SK-N-SH (cell line): ENCODE results near the gene TOMM20. TPM values are rescaled to one million over a fixed set of nuclear protein-coding genes. Genes with fewer than 3 reads are reported as not detected.
A peak's percentile ranks its signal among the peaks of the same experiment; 100 is the strongest.

Experiments used
- CTCF ChIA-PET: fragments of 300-600, 350-600 bp; formaldehyde crosslinking; extraction: SDS; loops from one replicate; lab custom pipeline; 2021; lab: Yijun Ruan, JAX
- POLR2A ChIA-PET: fragments of 350-600 bp; sonication (Branson Sonifier 250); formaldehyde crosslinking; extraction: SDS; loops from one replicate; lab custom pipeline; 2020; ENCODE audit warnings: antibody characterized with exemption, inconsistent platforms; lab: Yijun Ruan, JAX
- DNase-seq: peaks from one replicate; pipeline ENCODE4 v3.0.0; 2012
- H2AFZ ChIP-seq: fragments of 200-600 bp; sonication (generic); 2 replicates; pipeline ENCODE4 v1.8.1; 2016; ENCODE audit warnings: antibody characterized with exemption, mild to moderate bottlenecking, low read depth
- H3F3A ChIP-seq: fragments of 200-600 bp; sonication (generic); replicated peaks from 2 replicates; pipeline ENCODE3; 2016; ENCODE audit warnings: antibody characterized with exemption, mild to moderate bottlenecking; ENCODE audit not compliant: insufficient read depth
- H3K27ac ChIP-seq, 2 experiments: fragments of 200-500 bp in 1 of 2; fragments of 200-600 bp in 1 of 2; sonication (Bioruptor generic) in 1 of 2; sonication (generic), shearing (Covaris generic) in 1 of 2; 2 replicates each; pipeline versions ENCODE4 v1.5.1 to v1.6.1; 2014 to 2016; ENCODE audit warnings: low read depth in 2 of 2, inconsistent platforms in 1 of 2, low read length in 1 of 2, mild to moderate bottlenecking in 1 of 2, mixed read lengths in 1 of 2
- H3K27me3 ChIP-seq: fragments of 200-600 bp; sonication (generic), shearing (Covaris generic); 2 replicates; pipeline ENCODE4 v1.6.1; 2016; ENCODE audit warnings: mixed run types; ENCODE audit not compliant: insufficient read depth
- H3K36me3 ChIP-seq, 2 experiments: fragments of 200-500 bp in 1 of 2; fragments of 200-600 bp in 1 of 2; sonication (Bioruptor generic) in 1 of 2; sonication (generic) in 1 of 2; replicated peaks in 1 of 2; 2 replicates each; pipeline versions ENCODE3 to v1.5.1; 2014 to 2016; ENCODE audit warnings: low read length in 1 of 2, mild to moderate bottlenecking in 1 of 2; ENCODE audit not compliant: insufficient read depth in 2 of 2, control insufficient read depth in 1 of 2
- H3K4me1 ChIP-seq, 2 experiments: fragments of 200-500 bp in 1 of 2; fragments of 200-600 bp in 1 of 2; sonication (Bioruptor generic) in 1 of 2; sonication (generic), shearing (Covaris generic) in 1 of 2; 2 replicates each; pipeline versions ENCODE4 v1.5.1 to v1.6.1; 2014 to 2016; ENCODE audit warnings: low read depth in 1 of 2, low read length in 1 of 2, mixed run types in 1 of 2; ENCODE audit not compliant: insufficient read depth in 2 of 2, control insufficient read depth in 1 of 2
- H3K4me2 ChIP-seq: fragments of 200-600 bp; sonication (generic), shearing (Covaris generic); 2 replicates; pipeline ENCODE4 v1.6.1; 2017; ENCODE audit warnings: mixed run types
- H3K4me3 ChIP-seq, 2 experiments: fragments of 200-500 bp in 1 of 2; fragments of 200-600 bp in 1 of 2; sonication (Bioruptor generic) in 1 of 2; sonication (generic), shearing (Covaris generic) in 1 of 2; 2 replicates each; pipeline versions ENCODE4 v1.5.1 to v1.8.1; 2014 to 2016; ENCODE audit warnings: low read depth in 2 of 2, inconsistent platforms in 1 of 2, low read length in 1 of 2, mild to moderate bottlenecking in 1 of 2, mixed read lengths in 1 of 2, moderate library complexity in 1 of 2
- H3K79me2 ChIP-seq: fragments of 200-600 bp; sonication (generic); 2 replicates; pipeline ENCODE4 v1.8.1; 2017; ENCODE audit warnings: mild to moderate bottlenecking; ENCODE audit not compliant: insufficient read depth
- H3K9ac ChIP-seq: fragments of 200-600 bp; sonication (generic); 2 replicates; pipeline ENCODE4 v1.6.1; 2017; ENCODE audit warnings: mixed run types
- H3K9me2 ChIP-seq: fragments of 200-600 bp; sonication (generic); 2 replicates; pipeline ENCODE4 v1.6.1; 2017; ENCODE audit warnings: mixed run types
- H3K9me3 ChIP-seq: fragments of 200-600 bp; sonication (generic); 2 replicates; pipeline ENCODE4 v1.6.1; 2017; ENCODE audit warnings: mixed run types, mild to moderate bottlenecking, moderate library complexity
- H4K20me1 ChIP-seq: fragments of 200-600 bp; sonication (generic); 2 replicates; pipeline ENCODE4 v1.6.1; 2017; ENCODE audit warnings: mild to moderate bottlenecking, mixed run types; ENCODE audit not compliant: insufficient read depth
- ELF1 ChIP-seq: IDR thresholded peaks from 2 replicates; pipeline ENCODE4 v1.4.0; 2012
- EP300 ChIP-seq, 2 experiments: IDR thresholded peaks; 2 replicates each; pipeline versions ENCODE4 v1.4.0 to v1.6.1; 2012; ENCODE audit warnings: borderline replicate concordance in 1 of 2, low read depth in 1 of 2, low read length in 1 of 2
- FOXM1 ChIP-seq: IDR thresholded peaks from 2 replicates; pipeline ENCODE4 v1.4.0; 2012; ENCODE audit warnings: low read depth, mild to moderate bottlenecking
- MEF2A ChIP-seq: IDR thresholded peaks from 2 replicates; pipeline ENCODE4 v1.4.0; 2012; ENCODE audit warnings: low read depth, borderline replicate concordance
- MXI1 ChIP-seq: IDR thresholded peaks from 2 replicates; pipeline ENCODE4 v1.6.1; 2012; ENCODE audit warnings: mild to moderate bottlenecking, low read depth, low read length, improper control_type of control experiment
- RAD21 ChIP-seq: IDR thresholded peaks from 2 replicates; pipeline ENCODE4 v1.6.1; 2012; ENCODE audit warnings: mild to moderate bottlenecking, low read length
- RCOR1 ChIP-seq: fragments of 150-350 bp; IDR thresholded peaks from 2 replicates; pipeline ENCODE4 v1.6.1; 2017; ENCODE audit warnings: antibody characterized with exemption, low read length
- RFX5 ChIP-seq: IDR thresholded peaks from 2 replicates; pipeline ENCODE4 v1.6.1; 2012; ENCODE audit warnings: mild to moderate bottlenecking, improper control_type of control experiment, low read length
- SMC3 ChIP-seq: IDR thresholded peaks from 2 replicates; pipeline ENCODE4 v1.6.1; 2012; ENCODE audit warnings: low read depth, low read length, improper control_type of control experiment
- TAF1 ChIP-seq: IDR thresholded peaks from 2 replicates; pipeline ENCODE4 v1.6.1; 2012; ENCODE audit warnings: low read depth, mild to moderate bottlenecking, low read length, moderate library complexity, borderline replicate concordance
- TCF12 ChIP-seq: IDR thresholded peaks from 2 replicates; pipeline ENCODE4 v1.4.0; 2012
- TEAD4 ChIP-seq: IDR thresholded peaks from 2 replicates; pipeline ENCODE4 v1.4.0; 2012; ENCODE audit warnings: mild to moderate bottlenecking, borderline replicate concordance; ENCODE audit not compliant: insufficient read depth
- YY1 ChIP-seq: IDR thresholded peaks from 2 replicates; pipeline ENCODE4 v1.4.0; 2012; ENCODE audit warnings: low read depth, mild to moderate bottlenecking
- WGBS: methylation state at CpG from one replicate; pipeline ENCODE4 v1.1.6; 2017; ENCODE audit warnings: low lambda C conversion rate; 5-methylcytosine and 5-hydroxymethylcytosine counted together
- polyA plus RNA-seq, 3 experiments: library from polyadenylated mRNA; depleted of rRNA; stranded (reverse); fragments of >200 nt; gene quantifications; 2 replicates each; pipeline ENCODE4 v1.2.3, GENCODE V29; 2012
- TF ChIP-seq, protein P1 (sequence below): fragments of 150-350 bp; IDR thresholded peaks from 2 replicates; pipeline ENCODE4 v1.6.1; 2017; ENCODE audit warnings: antibody characterized with exemption, low read length, low read depth, borderline replicate concordance
- TF ChIP-seq, protein P2 (sequence below): IDR thresholded peaks from 2 replicates; pipeline ENCODE4 v1.4.0; 2012; ENCODE audit warnings: low read depth, borderline replicate concordance
- TF ChIP-seq, protein P3 (sequence below): IDR thresholded peaks from 2 replicates; pipeline ENCODE4 v1.4.0; 2012; ENCODE audit warnings: low read depth
- TF ChIP-seq, protein P4 (sequence below): IDR thresholded peaks from 2 replicates; pipeline ENCODE4 v1.6.1; 2012; ENCODE audit warnings: mild to moderate bottlenecking, low read depth, low read length, moderate library complexity
- TF ChIP-seq, protein P5 (sequence below): fragments of 200-600 bp; sonication (generic); IDR thresholded peaks from 2 replicates; pipeline ENCODE4 v1.6.1; 2017; ENCODE audit warnings: antibody characterized with exemption, mild to moderate bottlenecking, moderate library complexity

Gene TOMM20
- polyA plus RNA-seq, 1 of the 3 experiments (the other 2 are of a cell fraction), result 86.2 TPM

DNA sequence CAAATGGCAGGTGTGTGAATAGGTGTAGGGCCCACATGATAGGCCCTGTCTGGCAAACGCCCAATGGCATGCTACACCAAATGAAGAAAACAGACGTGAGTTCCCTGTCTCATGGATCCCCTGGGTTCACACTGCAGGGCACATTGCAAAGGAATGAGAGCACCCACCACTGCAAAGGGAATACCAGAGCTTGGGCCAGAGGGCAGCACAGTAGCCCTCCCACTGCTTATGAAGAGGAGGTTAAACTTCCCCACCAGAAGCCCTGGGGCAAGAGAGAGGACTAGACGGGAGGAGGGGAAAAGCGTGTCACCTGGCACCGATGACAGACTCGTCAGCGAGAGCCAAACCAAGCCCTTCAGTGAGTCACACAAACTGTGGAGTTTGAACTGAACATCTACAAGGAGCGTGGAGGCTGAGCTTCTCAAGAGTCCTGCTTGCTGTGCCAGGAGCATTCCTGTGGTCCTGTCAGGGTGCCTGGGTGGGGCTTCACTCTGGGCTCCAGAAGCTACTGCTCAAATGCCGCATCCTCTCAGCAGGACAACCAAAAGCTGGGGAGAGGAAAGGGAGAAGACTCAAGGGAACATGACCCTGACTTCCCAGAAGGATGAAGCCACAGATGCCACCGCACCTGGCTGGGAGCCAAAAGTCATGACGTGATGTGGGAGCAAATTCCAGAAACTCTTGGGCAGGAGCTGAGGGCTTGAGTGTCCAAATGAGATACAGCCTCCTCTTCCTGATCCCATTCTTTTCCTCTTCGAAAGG is 61.1 kb downstream of the TOMM20 start (continued):
- TF ChIP-seq RCOR1 (no peak), FOXM1 (0 out of 2 replicates have a peak, but pooled peaks have one; percentile 85), TEAD4 (peak; percentile 90), MEF2A (peak; percentile 59; the same call in 1 of the 2 replicates), TAF1 (no peak), TCF12 (peak; percentile 96)
- TF ChIP-seq, protein P1, sequence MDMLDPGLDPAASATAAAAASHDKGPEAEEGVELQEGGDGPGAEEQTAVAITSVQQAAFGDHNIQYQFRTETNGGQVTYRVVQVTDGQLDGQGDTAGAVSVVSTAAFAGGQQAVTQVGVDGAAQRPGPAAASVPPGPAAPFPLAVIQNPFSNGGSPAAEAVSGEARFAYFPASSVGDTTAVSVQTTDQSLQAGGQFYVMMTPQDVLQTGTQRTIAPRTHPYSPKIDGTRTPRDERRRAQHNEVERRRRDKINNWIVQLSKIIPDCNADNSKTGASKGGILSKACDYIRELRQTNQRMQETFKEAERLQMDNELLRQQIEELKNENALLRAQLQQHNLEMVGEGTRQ, result no peak
- TF ChIP-seq, protein P2, sequence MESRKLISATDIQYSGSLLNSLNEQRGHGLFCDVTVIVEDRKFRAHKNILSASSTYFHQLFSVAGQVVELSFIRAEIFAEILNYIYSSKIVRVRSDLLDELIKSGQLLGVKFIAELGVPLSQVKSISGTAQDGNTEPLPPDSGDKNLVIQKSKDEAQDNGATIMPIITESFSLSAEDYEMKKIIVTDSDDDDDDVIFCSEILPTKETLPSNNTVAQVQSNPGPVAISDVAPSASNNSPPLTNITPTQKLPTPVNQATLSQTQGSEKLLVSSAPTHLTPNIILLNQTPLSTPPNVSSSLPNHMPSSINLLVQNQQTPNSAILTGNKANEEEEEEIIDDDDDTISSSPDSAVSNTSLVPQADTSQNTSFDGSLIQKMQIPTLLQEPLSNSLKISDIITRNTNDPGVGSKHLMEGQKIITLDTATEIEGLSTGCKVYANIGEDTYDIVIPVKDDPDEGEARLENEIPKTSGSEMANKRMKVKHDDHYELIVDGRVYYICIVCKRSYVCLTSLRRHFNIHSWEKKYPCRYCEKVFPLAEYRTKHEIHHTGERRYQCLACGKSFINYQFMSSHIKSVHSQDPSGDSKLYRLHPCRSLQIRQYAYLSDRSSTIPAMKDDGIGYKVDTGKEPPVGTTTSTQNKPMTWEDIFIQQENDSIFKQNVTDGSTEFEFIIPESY, result no peak; the same call in 1 of the 2 replicates

DNA sequence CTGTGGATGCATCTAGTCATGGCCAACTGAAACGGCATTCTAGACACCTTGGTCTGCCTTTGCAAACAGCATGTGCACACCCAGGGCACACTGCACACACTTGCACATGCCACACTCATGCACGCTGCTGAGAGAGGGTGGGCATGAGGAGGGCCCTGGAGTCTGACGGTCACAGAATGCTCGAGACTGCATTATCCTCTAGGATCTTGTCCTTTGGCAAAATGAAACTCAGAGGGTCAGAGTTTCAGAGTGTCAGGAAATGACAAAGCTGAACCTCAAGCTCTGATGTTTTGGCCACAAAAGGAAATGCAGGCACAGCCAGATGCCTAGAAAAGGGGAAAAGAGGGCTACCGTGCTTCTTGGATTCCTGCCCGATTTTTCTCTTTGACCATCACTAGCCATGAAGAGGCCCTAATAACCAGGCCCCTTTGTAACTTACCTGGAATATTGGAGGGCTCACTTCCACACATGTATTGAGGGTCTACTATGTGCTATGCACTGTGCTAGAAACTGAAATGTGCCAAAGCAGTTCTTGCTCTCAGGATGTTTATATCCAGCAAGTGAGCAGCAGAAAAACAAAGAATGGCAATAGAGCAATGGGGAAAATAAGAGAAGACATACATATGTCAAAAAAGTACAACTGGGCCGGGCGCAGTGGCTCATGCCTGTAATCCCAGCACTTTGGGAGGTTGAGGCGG is 65.4 kb downstream of the TOMM20 start:
- no peak for DNase-seq
- Histone ChIP-seq H3K4me2 (no peak overlapping the region), H2AFZ (no peak overlapping the region; the same call in 1 of the 2 replicates), H3K9me2 (no peaks in the 10 kb centered on the region), H3K79me2 (no peaks in the 10 kb centered on the region), H3K36me3 (no peaks in the 10 kb centered on the region), H3F3A (peaks cover 10% of the 10 kb centered on the region), H3K9ac (no peak overlapping the region), H3K9me3 (no peaks in the 10 kb centered on the region), H3K4me1 (peaks cover 10 to 19% of the 10 kb centered on the region in 2 experiments; a peak in 3 of 4 replicates), H3K4me3 (no peak overlapping the region), H4K20me1 (no peaks in the 10 kb centered on the region), H3K27me3 (no peaks in the 10 kb centered on the region), H3K27ac (no peak overlapping the region)
- ChIA-PET CTCF (no interaction called here), POLR2A (no interaction called here)
- 85% methylated on average over 9 of the region's 9 CpGs for WGBS
- TF ChIP-seq, protein P2, result no peak
- TF ChIP-seq ELF1, result no peak
- no peak for TF ChIP-seq YY1
- no peak for TF ChIP-seq SMC3
- TF ChIP-seq TCF12, result no peak
- TF ChIP-seq, protein P3, sequence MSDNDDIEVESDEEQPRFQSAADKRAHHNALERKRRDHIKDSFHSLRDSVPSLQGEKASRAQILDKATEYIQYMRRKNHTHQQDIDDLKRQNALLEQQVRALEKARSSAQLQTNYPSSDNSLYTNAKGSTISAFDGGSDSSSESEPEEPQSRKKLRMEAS, result no peak
- TF ChIP-seq TEAD4, result no peak
- TF ChIP-seq RFX5, result no peak
- no peak for TF ChIP-seq RAD21
- no peak for TF ChIP-seq MXI1
- TF ChIP-seq, protein P4, sequence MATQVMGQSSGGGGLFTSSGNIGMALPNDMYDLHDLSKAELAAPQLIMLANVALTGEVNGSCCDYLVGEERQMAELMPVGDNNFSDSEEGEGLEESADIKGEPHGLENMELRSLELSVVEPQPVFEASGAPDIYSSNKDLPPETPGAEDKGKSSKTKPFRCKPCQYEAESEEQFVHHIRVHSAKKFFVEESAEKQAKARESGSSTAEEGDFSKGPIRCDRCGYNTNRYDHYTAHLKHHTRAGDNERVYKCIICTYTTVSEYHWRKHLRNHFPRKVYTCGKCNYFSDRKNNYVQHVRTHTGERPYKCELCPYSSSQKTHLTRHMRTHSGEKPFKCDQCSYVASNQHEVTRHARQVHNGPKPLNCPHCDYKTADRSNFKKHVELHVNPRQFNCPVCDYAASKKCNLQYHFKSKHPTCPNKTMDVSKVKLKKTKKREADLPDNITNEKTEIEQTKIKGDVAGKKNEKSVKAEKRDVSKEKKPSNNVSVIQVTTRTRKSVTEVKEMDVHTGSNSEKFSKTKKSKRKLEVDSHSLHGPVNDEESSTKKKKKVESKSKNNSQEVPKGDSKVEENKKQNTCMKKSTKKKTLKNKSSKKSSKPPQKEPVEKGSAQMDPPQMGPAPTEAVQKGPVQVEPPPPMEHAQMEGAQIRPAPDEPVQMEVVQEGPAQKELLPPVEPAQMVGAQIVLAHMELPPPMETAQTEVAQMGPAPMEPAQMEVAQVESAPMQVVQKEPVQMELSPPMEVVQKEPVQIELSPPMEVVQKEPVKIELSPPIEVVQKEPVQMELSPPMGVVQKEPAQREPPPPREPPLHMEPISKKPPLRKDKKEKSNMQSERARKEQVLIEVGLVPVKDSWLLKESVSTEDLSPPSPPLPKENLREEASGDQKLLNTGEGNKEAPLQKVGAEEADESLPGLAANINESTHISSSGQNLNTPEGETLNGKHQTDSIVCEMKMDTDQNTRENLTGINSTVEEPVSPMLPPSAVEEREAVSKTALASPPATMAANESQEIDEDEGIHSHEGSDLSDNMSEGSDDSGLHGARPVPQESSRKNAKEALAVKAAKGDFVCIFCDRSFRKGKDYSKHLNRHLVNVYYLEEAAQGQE, result no peak
- TF ChIP-seq, protein P5, sequence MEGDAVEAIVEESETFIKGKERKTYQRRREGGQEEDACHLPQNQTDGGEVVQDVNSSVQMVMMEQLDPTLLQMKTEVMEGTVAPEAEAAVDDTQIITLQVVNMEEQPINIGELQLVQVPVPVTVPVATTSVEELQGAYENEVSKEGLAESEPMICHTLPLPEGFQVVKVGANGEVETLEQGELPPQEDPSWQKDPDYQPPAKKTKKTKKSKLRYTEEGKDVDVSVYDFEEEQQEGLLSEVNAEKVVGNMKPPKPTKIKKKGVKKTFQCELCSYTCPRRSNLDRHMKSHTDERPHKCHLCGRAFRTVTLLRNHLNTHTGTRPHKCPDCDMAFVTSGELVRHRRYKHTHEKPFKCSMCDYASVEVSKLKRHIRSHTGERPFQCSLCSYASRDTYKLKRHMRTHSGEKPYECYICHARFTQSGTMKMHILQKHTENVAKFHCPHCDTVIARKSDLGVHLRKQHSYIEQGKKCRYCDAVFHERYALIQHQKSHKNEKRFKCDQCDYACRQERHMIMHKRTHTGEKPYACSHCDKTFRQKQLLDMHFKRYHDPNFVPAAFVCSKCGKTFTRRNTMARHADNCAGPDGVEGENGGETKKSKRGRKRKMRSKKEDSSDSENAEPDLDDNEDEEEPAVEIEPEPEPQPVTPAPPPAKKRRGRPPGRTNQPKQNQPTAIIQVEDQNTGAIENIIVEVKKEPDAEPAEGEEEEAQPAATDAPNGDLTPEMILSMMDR, result no peak
- TF ChIP-seq EP300 (IDR thresholded peaks at IDR 0.05; ENCODE audit: borderline replicate concordance in 1 of 2, low read depth in 1 of 2, low read length in 1 of 2), result no peak
